ENCODE measurements around the gene FOXP1. TPM values are rescaled to one million over a fixed set of nuclear protein-coding genes. Genes with fewer than 3 reads are reported as not detected.

Gene FOXP1
- total RNA-seq, 1 experiment from 2014 or later = 75.3 TPM

- DNase-seq = no peak
- no peaks in the 10 kb centered on the region for H3K27me3 Mint-ChIP-seq (ENCODE audit: low read depth)
- Histone ChIP-seq H3K4me2 (ENCODE audit: insufficient read depth, insufficient read length, low read length) (peak overlapping the region; percentile 91), H3K56ac (ENCODE audit: insufficient read length, low read depth, low read length) (no peak overlapping the region), H4K20me1 (ENCODE audit: control insufficient read depth, insufficient read depth, insufficient read length) (no peaks in the 10 kb centered on the region), H3K23ac (ENCODE audit: insufficient read length, low read depth, low read length) (no peak overlapping the region), H4K8ac (replicated peaks; ENCODE audit: insufficient read length, low read depth, low read length) (no peak overlapping the region), H3T11ph (ENCODE audit: low read length) (no peak overlapping the region), H3K14ac (ENCODE audit: insufficient read depth, low read length) (no peak overlapping the region), H3K9ac (ENCODE audit: extremely low read depth, insufficient read length, low read length) (peak overlapping the region; percentile 63), H2BK15ac (ENCODE audit: low read depth, low read length) (no peak overlapping the region), H2BK120ac (ENCODE audit: low read depth, low read length, poor library complexity, severe bottlenecking) (no peak overlapping the region), H3K79me2 (ENCODE audit: insufficient read depth, low read length) (peaks cover 4% of the 10 kb centered on the region; the same call in 1 of the 2 replicates), H3K4me1 (ENCODE audit: insufficient read depth, low read length) (peaks cover 11% of the 10 kb centered on the region), H3K9me3 (ENCODE audit: control insufficient read depth, low read depth, low read length) (no peaks in the 10 kb centered on the region), H4K5ac (ENCODE audit: insufficient read length, low read depth, low read length) (no peak overlapping the region), H3K23me2 (ENCODE audit: insufficient read length, low read depth, low read length, poor library complexity, severe bottlenecking) (peaks cover 9% of the 10 kb centered on the region), H4K91ac (ENCODE audit: insufficient read length, low read depth, low read length) (no peak overlapping the region), H2BK12ac (ENCODE audit: insufficient read length, low read depth, low read length) (no peak overlapping the region), H2BK5ac (ENCODE audit: insufficient read length, low read length) (no peak overlapping the region), H3K18ac (ENCODE audit: insufficient read length, low read depth, low read length) (no peak overlapping the region), H3K79me1 (ENCODE audit: insufficient read depth, low read depth, low read length, poor library complexity, severe bottlenecking) (no peaks in the 10 kb centered on the region), H3K27me3 (ENCODE audit: insufficient read depth, low read length) (no peaks in the 10 kb centered on the region; the same call in 1 of the 2 replicates), H2AFZ (ENCODE audit: low read length) (no peak overlapping the region), H3K4ac (ENCODE audit: low read depth, low read length) (no peak overlapping the region), H2BK20ac (ENCODE audit: low read depth, low read length, poor library complexity, severe bottlenecking) (no peak overlapping the region), H2AK5ac (ENCODE audit: insufficient read length, low read length) (no peak overlapping the region), H3K27ac (ENCODE audit: insufficient read length, low read depth, low read length) (no peak overlapping the region)
- no CpG with 5 or more reads among the region's 3 CpGs for WGBS (ENCODE audit: extremely low coverage, insufficient read length, low lambda C conversion rate)
- no peaks in the 10 kb centered on the region for H3K9me3 Mint-ChIP-seq
- peak overlapping the region; percentile 67 to 98 (median 94) for H3K27ac Mint-ChIP-seq
- H3K4me3 Mint-ChIP-seq = peak overlapping the region; percentile 89 to 92
- H3K36me3 Mint-ChIP-seq (ENCODE audit: insufficient read depth in 1 of 3, low read depth in 3 of 3) = no peaks in the 10 kb centered on the region
- no peak for TF ChIP-seq CTCF (conservative IDR thresholded peaks at IDR 0.05)
- peaks cover 81 to 86% of the 10 kb centered on the region in 2 experiments for H3K4me1 Mint-ChIP-seq
Measured at GRCh38 chr3:71304247-71304646, 279.3 kb downstream of the FOXP1 start.

All from H9 (cell line).